GM12878 (cell line): ENCODE data around the gene GRIA4. TPM values are rescaled to one million over a fixed set of nuclear protein-coding genes. Genes with fewer than 3 reads are reported as not detected.

Experiments
- ATAC-seq: fragments of 200-7000 bp; cut with Tn5 transposase; 3 replicates; pipeline ENCODE4 v1.9.1; 2020; ENCODE audit warnings: mild to moderate bottlenecking, moderate library complexity
- BruUV-seq: library from RNA; stranded (reverse); fragments of 400-500 nt; replicated peaks from 2 replicates; lab custom pipeline; 2021; lab: Mats Ljungman, UMichigan
- CTCF ChIA-PET: fragments of 300-600 bp; sonication (Branson Sonifier 250); formaldehyde crosslinking; extraction: SDS; loops from one replicate; lab custom pipeline; 2021; ENCODE audit warnings: inconsistent platforms; lab: Yijun Ruan, JAX
- POLR2A ChIA-PET: fragments of 350-600 bp; formaldehyde crosslinking; extraction: SDS; loops from one replicate; lab custom pipeline; 2021; ENCODE audit warnings: inconsistent platforms; lab: Charles Lee
- RAD21 ChIA-PET: fragments of 300-600 bp; sonication (Branson Sonifier 250); formaldehyde crosslinking; loops from one replicate; lab custom pipeline; 2023; ENCODE audit warnings: antibody characterized with exemption; ENCODE audit not compliant: unreplicated experiment; lab: Charles Lee
- SMC1A ChIA-PET: fragments of 300-600 bp; sonication (Branson Sonifier 250); formaldehyde crosslinking; loops from one replicate; lab custom pipeline; 2023; ENCODE audit not compliant: unreplicated experiment, uncharacterized antibody; lab: Charles Lee
- DNase-seq: peaks from one replicate; pipeline ENCODE4 v3.0.0-alpha.2; 2011; ENCODE audit warnings: low read depth, low spot score
- FAIRE-seq: peaks from 3 replicates; lab custom pipeline; 2011; peaks lifted over from hg19 to GRCh38; lab: Jason Lieb, UNC
- H2AFZ ChIP-seq: 2 replicates; pipeline ENCODE4 v1.6.0; 2011; ENCODE audit warnings: low read depth, low read length, control low read depth; ENCODE audit not compliant: control insufficient read depth
- H3K27ac ChIP-seq: 2 replicates; pipeline ENCODE4 v1.5.1; 2011; ENCODE audit warnings: control low read depth; ENCODE audit not compliant: control insufficient read depth, insufficient read depth
- H3K27me3 ChIP-seq, 2 experiments: replicated peaks in 1 of 2; 2 replicates each; pipeline versions ENCODE4 v1.6.0 to v1.6.1; 2011; ENCODE audit warnings: low read length in 1 of 2; ENCODE audit not compliant: control insufficient read depth in 2 of 2, insufficient read depth in 2 of 2
- H3K36me3 ChIP-seq, 2 experiments: 2 replicates each; pipeline ENCODE4 v1.5.1; 2011; ENCODE audit warnings: low read length in 1 of 2; ENCODE audit not compliant: control insufficient read depth in 2 of 2, insufficient read depth in 2 of 2
- H3K4me1 ChIP-seq: 2 replicates; pipeline ENCODE4 v1.6.1; 2011; ENCODE audit warnings: mild to moderate bottlenecking, low read length, moderate library complexity, mixed read lengths; ENCODE audit not compliant: control insufficient read depth, insufficient read depth
- H3K4me2 ChIP-seq: 2 replicates; pipeline ENCODE4 v1.6.0; 2011; ENCODE audit warnings: control low read depth; ENCODE audit not compliant: control insufficient read depth, insufficient read depth
- H3K4me3 ChIP-seq: fragments of 200-600 bp; sonication (generic); 2 replicates; pipeline ENCODE4 v1.5.1; 2016
- H3K79me2 ChIP-seq: 2 replicates; pipeline ENCODE4 v1.6.0; 2011; ENCODE audit warnings: low read length; ENCODE audit not compliant: control insufficient read depth, insufficient read depth
- H3K9ac ChIP-seq: 2 replicates; pipeline ENCODE4 v1.8.0; 2011; ENCODE audit warnings: low read length, control low read depth, mixed read lengths; ENCODE audit not compliant: control insufficient read depth, insufficient read depth
- H3K9me3 ChIP-seq: replicated peaks from 3 replicates; pipeline ENCODE4 v1.5.1; 2011; ENCODE audit warnings: mild to moderate bottlenecking, low read length; ENCODE audit not compliant: control insufficient read depth, insufficient read depth
- H4K20me1 ChIP-seq: 2 replicates; pipeline ENCODE4 v1.6.0; 2011; ENCODE audit not compliant: control insufficient read depth, insufficient read depth
- BACH1 ChIP-seq: fragments of 450-650 bp; IDR thresholded peaks from 2 replicates; pipeline ENCODE4 v1.6.1; 2017; ENCODE audit warnings: mild to moderate bottlenecking, borderline replicate concordance
- BHLHE40 ChIP-seq, 2 experiments: fragments of 450-650 bp in 1 of 2; IDR thresholded peaks; 2 replicates each; pipeline ENCODE4 v1.6.1; 2011 to 2017; ENCODE audit warnings: low read depth in 2 of 2, borderline replicate concordance in 1 of 2, improper control_type of control experiment in 1 of 2, low read length in 1 of 2, mild to moderate bottlenecking in 1 of 2
- CBX3 ChIP-seq: fragments of 200-600 bp; sonication (generic); IDR thresholded peaks from 2 replicates; pipeline ENCODE4 v1.6.1; 2016; ENCODE audit warnings: low read depth, borderline replicate concordance
- E4F1 ChIP-seq: fragments of 450-650 bp; IDR thresholded peaks from 2 replicates; pipeline ENCODE4 v1.6.1; 2018; ENCODE audit warnings: borderline replicate concordance, mild to moderate bottlenecking; ENCODE audit not compliant: partially characterized antibody
- FOS ChIP-seq: IDR thresholded peaks from 3 replicates; pipeline ENCODE4 v1.6.1; 2011; ENCODE audit warnings: borderline replicate concordance; ENCODE audit not compliant: insufficient read length; ENCODE audit errors: extremely low read depth
- GATAD2B ChIP-seq: fragments of 450-650 bp; conservative IDR thresholded peaks from 2 replicates; pipeline ENCODE4 v1.6.1; 2017; ENCODE audit warnings: low read depth, mild to moderate bottlenecking, moderate library complexity
- HDAC2 ChIP-seq: fragments of 200-600 bp; sonication (generic); IDR thresholded peaks from 2 replicates; pipeline ENCODE4 v1.6.1; 2017
- IRF3 ChIP-seq: fragments of 450-650 bp; IDR thresholded peaks from 2 replicates; pipeline ENCODE4 v1.6.1; 2014; ENCODE audit warnings: mild to moderate bottlenecking
- JUNB ChIP-seq: IDR thresholded peaks from 2 replicates; pipeline ENCODE4 v1.6.1; 2016; ENCODE audit warnings: antibody characterized with exemption, mild to moderate bottlenecking
- MEF2A ChIP-seq: IDR thresholded peaks from 2 replicates; pipeline ENCODE4 v1.6.1; 2011; ENCODE audit warnings: low read depth, mild to moderate bottlenecking, low read length, moderate library complexity; ENCODE audit not compliant: insufficient read depth
- NBN ChIP-seq: fragments of 450-650 bp; IDR thresholded peaks from 2 replicates; pipeline ENCODE4 v1.6.1; 2016
- NR2C2 ChIP-seq: IDR thresholded peaks from 2 replicates; pipeline ENCODE4 v1.6.1; 2011; ENCODE audit warnings: borderline replicate concordance, low read depth; ENCODE audit not compliant: control insufficient read depth, insufficient read length
- PBX3 ChIP-seq: IDR thresholded peaks from 2 replicates; pipeline ENCODE4 v1.6.1; 2011; ENCODE audit warnings: mild to moderate bottlenecking, low read depth, low read length, moderate library complexity; ENCODE audit not compliant: insufficient replicate concordance
- SMAD1 ChIP-seq: fragments of 450-650 bp; IDR thresholded peaks from 2 replicates; pipeline ENCODE4 v1.6.1; 2018; ENCODE audit warnings: mild to moderate bottlenecking, low read depth; ENCODE audit not compliant: partially characterized antibody
- SMC3 ChIP-seq: IDR thresholded peaks from 2 replicates; pipeline ENCODE4 v1.6.1; 2011; ENCODE audit warnings: low read length, improper control_type of control experiment, borderline replicate concordance
- ZBTB33 ChIP-seq: fragments of 450-650 bp; IDR thresholded peaks from 2 replicates; pipeline ENCODE4 v1.6.1; 2017; ENCODE audit warnings: mild to moderate bottlenecking
- ZZZ3 ChIP-seq: IDR thresholded peaks from 2 replicates; pipeline ENCODE4 v1.6.1; 2011; ENCODE audit warnings: low read depth; ENCODE audit not compliant: control insufficient read depth, insufficient read length
- WGBS: methylation state at CpG from one replicate; pipeline ENCODE4 v1.1.6; 2016; ENCODE audit warnings: low lambda C conversion rate; ENCODE audit not compliant: insufficient replicate concordance, insufficient coverage; ENCODE audit errors: missing lambda C conversion rate; 5-methylcytosine and 5-hydroxymethylcytosine counted together
- in situ Hi-C: fragments of 300-500 bp; cut with MboI; formaldehyde crosslinking; loops from 9 replicates; pipeline ENCODE4 v1.14.3; 2018; ENCODE audit warnings: mixed read lengths
- intact Hi-C: fragments of 100-400 bp; cut with micrococcal nuclease; formaldehyde crosslinking; loops from one replicate; pipeline ENCODE4 v1.14.2; 2022; ENCODE audit not compliant: unreplicated experiment
- polyA plus RNA-seq, 11 experiments: library from polyadenylated mRNA; depleted of rRNA in 4 of 11; unstranded in 6 of 11; stranded (reverse) in 5 of 11; fragments of >200 nt; fragmentation: Nextera tagmentation in 4 of 11; fragmentation: Illumina TruSeq in 1 of 11; extraction: Ambion mirVana in 4 of 11; extraction: Trizol in 1 of 11; gene quantifications; 1 replicate in 1 of 11; 2 replicates in 10 of 11; pipeline versions ENCODE4 v1.2.1 to v1.2.3, GENCODE V29; 2011 to 2016; ENCODE audit warnings: inconsistent platforms in 2 of 11, missing spikeins in 2 of 11, low read depth in 1 of 11
- total RNA-seq, 4 experiments: library from RNA; depleted of rRNA in 3 of 4; stranded (reverse); fragments of >200 nt in 3 of 4; fragmentation: Illumina TruSeq in 1 of 4; extraction: Trizol in 1 of 4; gene quantifications; 2 replicates each; pipeline versions ENCODE4 v1.2.1 to v1.2.3, GENCODE V29; 2013 to 2021

GRIA4 gene
- total and polyA plus RNA-seq, 10 of the 15 experiments (the other 5 are each of a cell fraction or from before 2014, with no cell fraction given), result 0.04 TPM; not detected in 9

- 27% methylated on average over 4 of the region's 4 CpGs for WGBS
- SMC1A ChIA-PET, result no interaction called here
- ATAC-seq, result no peak
Observed at GRCh38 chr11:105612771-105613170, 2.9 kb downstream of the GRIA4 start.

More at GRCh38 chr11:105612771-105613170, 2.9 kb downstream of the GRIA4 start:
- H3K79me2 ChIP-seq, result no peaks in the 10 kb centered on the region
- H4K20me1 ChIP-seq, result no peaks in the 10 kb centered on the region; the same call in 1 of the 2 replicates
- H3K36me3 ChIP-seq, result no peaks in the 10 kb centered on the region
- DNase-seq, result no peak
- peaks cover 0 to 3% of the 10 kb centered on the region in 2 experiments; a peak in 1 of 4 replicates for H3K27me3 ChIP-seq
- intact Hi-C loops (no loop called here), in situ Hi-C loops (no loop called here)
- H3K9ac ChIP-seq, result no peak overlapping the region
- RAD21 ChIA-PET, result no interaction called here
- no TSS peak for BruUV-seq
- no peak overlapping the region for H3K27ac ChIP-seq
- H3K9me3 ChIP-seq, result no peaks in the 10 kb centered on the region
- FAIRE-seq, result no peak
- no peak overlapping the region for H2AFZ ChIP-seq
- no peaks in the 10 kb centered on the region for H3K4me1 ChIP-seq
- POLR2A ChIA-PET, result no interaction called here
- H3K4me2 ChIP-seq, result no peak overlapping the region
- H3K4me3 ChIP-seq, result no peak overlapping the region
- no peak for TF ChIP-seq NR2C2
- TF ChIP-seq HDAC2, result no peak
- TF ChIP-seq SMAD1, result no peak
- no peak for TF ChIP-seq E4F1
- no peak for TF ChIP-seq GATAD2B
- TF ChIP-seq BHLHE40 (IDR thresholded peaks at IDR 0.05; ENCODE audit: borderline replicate concordance in 1 of 2, low read depth in 2 of 2, low read length in 1 of 2), result no peak
- TF ChIP-seq SMC3, result no peak
- no peak for TF ChIP-seq ZZZ3
- TF ChIP-seq FOS, result no peak
- TF ChIP-seq MEF2A, result no peak
- no peak for TF ChIP-seq JUNB
- TF ChIP-seq BACH1, result no peak
- TF ChIP-seq NBN, result no peak
- no peak for TF ChIP-seq ZBTB33
- TF ChIP-seq IRF3, result no peak
- no peak for TF ChIP-seq CBX3
- no peak for TF ChIP-seq PBX3
- CTCF ChIA-PET, result interaction anchor here (1.8 kb wide), 1 partner anchor 250 kb away, joined by 6 read pairs; no protein-coding TSS in a partner anchor
